H9 (cell line): ENCODE data around the gene RBM5. TPM values are rescaled to one million over a fixed set of nuclear protein-coding genes. Genes with fewer than 3 reads are reported as not detected.

Experiments
- DNase-seq: peaks from one replicate; pipeline ENCODE4 v3.0.0-alpha.2; 2017
- H2AFZ ChIP-seq: one replicate; pipeline ENCODE4 v1.6.1; 2013; ENCODE audit warnings: mild to moderate bottlenecking, low read length, control low read depth, moderate library complexity
- H2AK5ac ChIP-seq: 2 replicates; pipeline ENCODE4 v1.6.1; 2013; ENCODE audit warnings: low read length, control low read depth, mixed read lengths; ENCODE audit not compliant: insufficient read length
- H2BK120ac ChIP-seq: one replicate; pipeline ENCODE4 v1.6.1; 2013; ENCODE audit warnings: low read depth, mild to moderate bottlenecking, low read length, control low read depth, inconsistent platforms; ENCODE audit not compliant: poor library complexity, severe bottlenecking
- H2BK12ac ChIP-seq: 2 replicates; pipeline ENCODE4 v1.6.1; 2013; ENCODE audit warnings: low read length, control low read depth, mixed read lengths, low read depth; ENCODE audit not compliant: insufficient read length
- H2BK15ac ChIP-seq: 2 replicates; pipeline ENCODE4 v1.6.1; 2013; ENCODE audit warnings: low read depth, low read length, control low read depth
- H2BK20ac ChIP-seq: one replicate; pipeline ENCODE4 v1.6.1; 2013; ENCODE audit warnings: low read depth, mild to moderate bottlenecking, low read length, control low read depth, inconsistent platforms; ENCODE audit not compliant: poor library complexity, severe bottlenecking
- H2BK5ac ChIP-seq: 2 replicates; pipeline ENCODE4 v1.6.1; 2013; ENCODE audit warnings: low read length, control low read depth, mixed read lengths; ENCODE audit not compliant: insufficient read length
- H3K14ac ChIP-seq: 2 replicates; pipeline ENCODE4 v1.6.1; 2013; ENCODE audit warnings: low read length, control low read depth; ENCODE audit not compliant: insufficient read depth
- H3K18ac ChIP-seq: 2 replicates; pipeline ENCODE4 v1.6.1; 2013; ENCODE audit warnings: low read depth, mild to moderate bottlenecking, mixed read lengths, low read length, control low read depth; ENCODE audit not compliant: insufficient read length
- H3K23ac ChIP-seq: 2 replicates; pipeline ENCODE4 v1.6.1; 2013; ENCODE audit warnings: low read length, control low read depth, mixed read lengths, low read depth; ENCODE audit not compliant: insufficient read length
- H3K23me2 ChIP-seq: 2 replicates; pipeline ENCODE4 v1.6.1; 2013; ENCODE audit warnings: low read depth, mild to moderate bottlenecking, mixed read lengths, low read length, control low read depth; ENCODE audit not compliant: insufficient read length, poor library complexity, severe bottlenecking
- H3K27ac ChIP-seq: 2 replicates; pipeline ENCODE4 v1.5.1; 2013; ENCODE audit warnings: low read length, control low read depth, mixed read lengths, low read depth; ENCODE audit not compliant: insufficient read length
- H3K27me3 ChIP-seq: 2 replicates; pipeline ENCODE4 v1.6.1; 2013; ENCODE audit warnings: low read length, control low read depth, inconsistent platforms; ENCODE audit not compliant: insufficient read depth
- H3K4ac ChIP-seq: 2 replicates; pipeline ENCODE4 v1.6.1; 2013; ENCODE audit warnings: low read depth, mild to moderate bottlenecking, control low read depth, inconsistent platforms, low read length, moderate library complexity
- H3K4me1 ChIP-seq: 2 replicates; pipeline ENCODE4 v1.6.1; 2013; ENCODE audit warnings: low read length, control low read depth, inconsistent platforms; ENCODE audit not compliant: insufficient read depth
- H3K4me2 ChIP-seq: 2 replicates; pipeline ENCODE4 v1.6.1; 2013; ENCODE audit warnings: low read length, control low read depth, mixed read lengths; ENCODE audit not compliant: insufficient read length, insufficient read depth
- H3K56ac ChIP-seq: 2 replicates; pipeline ENCODE4 v1.6.1; 2013; ENCODE audit warnings: low read depth, mild to moderate bottlenecking, mixed read lengths, low read length, control low read depth; ENCODE audit not compliant: insufficient read length
- H3K79me1 ChIP-seq: 2 replicates; pipeline ENCODE4 v1.6.1; 2013; ENCODE audit warnings: low read depth, mild to moderate bottlenecking, moderate library complexity, low read length, control low read depth, inconsistent platforms; ENCODE audit not compliant: insufficient read depth, poor library complexity, severe bottlenecking
- H3K79me2 ChIP-seq: 2 replicates; pipeline ENCODE4 v1.6.1; 2013; ENCODE audit warnings: low read length, control low read depth, inconsistent platforms; ENCODE audit not compliant: insufficient read depth
- H3K9ac ChIP-seq: 2 replicates; pipeline ENCODE4 v1.6.1; 2013; ENCODE audit warnings: low read length, control low read depth, mixed read lengths; ENCODE audit not compliant: insufficient read length; ENCODE audit errors: extremely low read depth
- H3K9me3 ChIP-seq: one replicate; pipeline ENCODE4 v1.6.1; 2013; ENCODE audit warnings: low read depth, low read length, inconsistent platforms; ENCODE audit not compliant: control insufficient read depth
- H3T11ph ChIP-seq: one replicate; pipeline ENCODE4 v1.6.1; 2013; ENCODE audit warnings: mild to moderate bottlenecking, low read length, control low read depth, inconsistent platforms
- H4K20me1 ChIP-seq: one replicate; pipeline ENCODE4 v1.6.1; 2013; ENCODE audit not compliant: control insufficient read depth, insufficient read length, insufficient read depth
- H4K5ac ChIP-seq: 2 replicates; pipeline ENCODE4 v1.6.1; 2013; ENCODE audit warnings: low read depth, mild to moderate bottlenecking, mixed read lengths, low read length, control low read depth; ENCODE audit not compliant: insufficient read length
- H4K8ac ChIP-seq: replicated peaks from 2 replicates; pipeline ENCODE4 v1.6.1; 2013; ENCODE audit warnings: low read length, control low read depth, mixed read lengths, low read depth; ENCODE audit not compliant: insufficient read length
- H4K91ac ChIP-seq: 2 replicates; pipeline ENCODE4 v1.6.1; 2013; ENCODE audit warnings: low read depth, mild to moderate bottlenecking, moderate library complexity, mixed read lengths, low read length, control low read depth; ENCODE audit not compliant: insufficient read length
- H3K27ac Mint-ChIP-seq, 3 experiments: 2 replicates in 2 of 3; 3 replicates in 1 of 3; pipeline ENCODE4 v1.8.0; 2020 to 2021; ENCODE audit warnings: mixed read lengths in 3 of 3, mild to moderate bottlenecking in 1 of 3, moderate library complexity in 1 of 3
- H3K27me3 Mint-ChIP-seq: 2 replicates; pipeline ENCODE4 v1.8.0; 2021; ENCODE audit warnings: low read depth, mild to moderate bottlenecking, moderate library complexity, mixed read lengths
- H3K36me3 Mint-ChIP-seq, 3 experiments: 2 replicates in 2 of 3; 3 replicates in 1 of 3; pipeline ENCODE4 v1.8.0; 2020 to 2021; ENCODE audit warnings: low read depth in 3 of 3, mixed read lengths in 3 of 3; ENCODE audit not compliant: insufficient read depth in 1 of 3
- H3K4me1 Mint-ChIP-seq, 2 experiments: 2 replicates each; pipeline ENCODE4 v1.8.0; 2020; ENCODE audit warnings: mixed read lengths in 2 of 2
- H3K4me3 Mint-ChIP-seq, 2 experiments: 2 replicates in 1 of 2; 3 replicates in 1 of 2; pipeline ENCODE4 v1.8.0; 2020 to 2021; ENCODE audit warnings: mild to moderate bottlenecking in 2 of 2, mixed read lengths in 2 of 2, moderate library complexity in 1 of 2
- H3K9me3 Mint-ChIP-seq, 2 experiments: 2 replicates in 1 of 2; 3 replicates in 1 of 2; pipeline ENCODE4 v1.8.0; 2020; ENCODE audit warnings: mild to moderate bottlenecking in 2 of 2, mixed read lengths in 2 of 2, moderate library complexity in 1 of 2
- CTCF ChIP-seq: fragments of 200-600 bp; sonication (generic); conservative IDR thresholded peaks from 3 replicates; pipeline ENCODE4 v1.8.0; 2021; ENCODE audit warnings: antibody characterized with exemption, mild to moderate bottlenecking
- WGBS: extraction: QIAGEN DNeasy Blood & Tissue Kit; methylation state at CpG from one replicate; pipeline ENCODE4 v1.1.7; 2013; ENCODE audit warnings: missing lambda C conversion rate, low lambda C conversion rate, mixed read lengths; ENCODE audit not compliant: insufficient read length; ENCODE audit errors: extremely low coverage; 5-methylcytosine and 5-hydroxymethylcytosine counted together
- total RNA-seq: library from RNA; stranded (reverse); gene quantifications from 2 replicates; pipeline ENCODE4 v1.2.1, GENCODE V29; 2021

Gene RBM5
- total RNA-seq, 1 experiment from 2014 or later = 123 TPM

GRCh38 chr3:50102558-50102957 lies 13.8 kb downstream of the RBM5 start:
- H4K8ac ChIP-seq = no peak overlapping the region
- no peak overlapping the region for H2BK20ac ChIP-seq
- Mint-ChIP-seq H3K4me3 (no peak overlapping the region), H3K36me3 (peaks cover 57 to 93% (median 88%) of the 10 kb centered on the region in 3 experiments; a peak in 6 of 7 replicates), H3K4me1 (no peaks in the 10 kb centered on the region), H3K27ac (no peak overlapping the region), H3K9me3 (no peaks in the 10 kb centered on the region), H3K27me3 (no peaks in the 10 kb centered on the region)
- no peaks in the 10 kb centered on the region for H3K9me3 ChIP-seq
- H2AK5ac ChIP-seq = no peak overlapping the region
- DNase-seq = no peak
- H3K9ac ChIP-seq = no peak overlapping the region
- H2BK120ac ChIP-seq = no peak overlapping the region
- H2BK15ac ChIP-seq = no peak overlapping the region
- H4K20me1 ChIP-seq = no peaks in the 10 kb centered on the region
- H3K56ac ChIP-seq = no peak overlapping the region
- no peak overlapping the region for H3K14ac ChIP-seq
- no peak for TF ChIP-seq CTCF
- H2AFZ ChIP-seq = no peak overlapping the region
- no peak overlapping the region for H3K27ac ChIP-seq
- H3T11ph ChIP-seq = no peak overlapping the region
- no peaks in the 10 kb centered on the region for H3K4me1 ChIP-seq
- no peak overlapping the region for H4K91ac ChIP-seq
- no peak overlapping the region for H3K18ac ChIP-seq
- H3K4me2 ChIP-seq = no peak overlapping the region
- H2BK12ac ChIP-seq = no peak overlapping the region
- H3K27me3 ChIP-seq = no peaks in the 10 kb centered on the region
- H3K23me2 ChIP-seq = no peaks in the 10 kb centered on the region
- no peak overlapping the region for H3K23ac ChIP-seq
- peaks cover 4% of the 10 kb centered on the region for H3K79me1 ChIP-seq
- H3K79me2 ChIP-seq = no peaks in the 10 kb centered on the region
- no peak overlapping the region for H2BK5ac ChIP-seq
- H3K4ac ChIP-seq = no peak overlapping the region
- H4K5ac ChIP-seq = no peak overlapping the region
- no CpG with 5 or more reads among the region's 7 CpGs for WGBS
